GM23338 (cell line): ENCODE data around the gene RHOH. TPM values are rescaled to one million over a fixed set of nuclear protein-coding genes. Genes with fewer than 3 reads are reported as not detected.

ENCODE experiments used
- ATAC-seq: fragments of 200-7000 bp; cut with Tn5 transposase; 3 replicates; pipeline ENCODE4 v1.9.1; 2020
- DNase-seq: peaks from one replicate; pipeline ENCODE4 v3.0.0-alpha.2; 2015; ENCODE audit warnings: low spot score
- H2AFZ ChIP-seq: fragments of 200-600 bp; sonication (generic); 2 replicates; pipeline ENCODE4 v1.8.0; 2016; ENCODE audit warnings: antibody characterized with exemption, mild to moderate bottlenecking, moderate library complexity
- H3F3A ChIP-seq: fragments of 200-600 bp; sonication (generic); replicated peaks from 2 replicates; pipeline ENCODE4 v1.8.0; 2017; ENCODE audit warnings: antibody characterized with exemption, mixed run types, low read depth
- H3K27ac ChIP-seq: fragments of 200-600 bp; sonication (generic); 2 replicates; pipeline ENCODE4 v1.6.1; 2016; ENCODE audit warnings: low read depth
- H3K27me3 ChIP-seq: fragments of 200-600 bp; sonication (generic); 2 replicates; pipeline ENCODE4 v1.8.0; 2016; ENCODE audit warnings: mild to moderate bottlenecking, mixed run types, moderate library complexity; ENCODE audit not compliant: insufficient read depth
- H3K36me3 ChIP-seq: fragments of 200-600 bp; sonication (generic); 2 replicates; pipeline ENCODE4 v1.8.0; 2016; ENCODE audit warnings: mild to moderate bottlenecking; ENCODE audit not compliant: insufficient read depth
- H3K4me1 ChIP-seq: fragments of 200-600 bp; sonication (generic); 2 replicates; pipeline ENCODE4 v1.8.0; 2016; ENCODE audit warnings: mild to moderate bottlenecking, moderate library complexity; ENCODE audit not compliant: insufficient read depth
- H3K4me2 ChIP-seq: fragments of 200-600 bp; sonication (generic); 2 replicates; pipeline ENCODE4 v1.7.1; 2017; ENCODE audit warnings: mixed run types
- H3K4me3 ChIP-seq: fragments of 200-600 bp; sonication (generic); 2 replicates; pipeline ENCODE4 v1.6.1; 2016; ENCODE audit warnings: mixed run types
- H3K79me2 ChIP-seq: fragments of 200-600 bp; sonication (generic); replicated peaks from 2 replicates; pipeline ENCODE4 v1.8.0; 2017; ENCODE audit warnings: mild to moderate bottlenecking; ENCODE audit not compliant: insufficient read depth
- H3K9me2 ChIP-seq: fragments of 200-600 bp; sonication (generic); 2 replicates; pipeline ENCODE4 v1.8.0; 2017; ENCODE audit not compliant: insufficient read depth
- H4K20me1 ChIP-seq: fragments of 200-600 bp; sonication (generic); replicated peaks from 2 replicates; pipeline ENCODE4 v1.8.0; 2017; ENCODE audit warnings: mild to moderate bottlenecking; ENCODE audit not compliant: insufficient read depth
- H3K27ac Mint-ChIP-seq: 2 replicates; pipeline ENCODE4 v1.8.0; 2020; ENCODE audit warnings: inconsistent platforms, mild to moderate bottlenecking, moderate library complexity, mixed read lengths
- H3K27me3 Mint-ChIP-seq: 3 replicates; pipeline ENCODE4 v1.8.0; 2022; ENCODE audit warnings: low read depth, mild to moderate bottlenecking, moderate library complexity, mixed read lengths, inconsistent platforms; ENCODE audit not compliant: insufficient read depth, poor library complexity
- H3K36me3 Mint-ChIP-seq: 3 replicates; pipeline ENCODE4 v1.8.0; 2021; ENCODE audit warnings: low read depth, mild to moderate bottlenecking, inconsistent platforms, moderate library complexity, mixed read lengths
- H3K4me1 Mint-ChIP-seq: 3 replicates; pipeline ENCODE4 v1.8.0; 2020; ENCODE audit warnings: mild to moderate bottlenecking, inconsistent platforms, mixed read lengths
- H3K4me3 Mint-ChIP-seq: 3 replicates; pipeline ENCODE4 v1.8.0; 2021; ENCODE audit warnings: moderate library complexity, mild to moderate bottlenecking, inconsistent platforms, mixed read lengths
- H3K9me3 Mint-ChIP-seq: 3 replicates; pipeline ENCODE4 v1.8.0; 2020; ENCODE audit warnings: moderate library complexity, mild to moderate bottlenecking, inconsistent platforms, mixed read lengths
- CTCF ChIP-seq, 2 experiments: fragments of 200-600 bp in 1 of 2; sonication (generic) in 1 of 2; conservative IDR thresholded peaks; 2 replicates each; pipeline versions ENCODE4 v1.5.1 to v1.6.1; 2016 to 2017; ENCODE audit warnings: antibody characterized with exemption in 2 of 2, low read depth in 2 of 2, mild to moderate bottlenecking in 2 of 2, moderate library complexity in 1 of 2
- EZH2 ChIP-seq: fragments of 200-600 bp; sonication (generic); IDR thresholded peaks from one replicate; pipeline ENCODE4 v1.8.0; 2017; ENCODE audit warnings: antibody characterized with exemption, mild to moderate bottlenecking, low read depth; ENCODE audit not compliant: unreplicated experiment
- EZH2phosphoT487 ChIP-seq: fragments of 200-600 bp; sonication (generic); IDR thresholded peaks from one replicate; pipeline ENCODE4 v1.8.1; 2018; ENCODE audit warnings: antibody characterized with exemption; ENCODE audit not compliant: unreplicated experiment
- JUNB ChIP-seq: IDR thresholded peaks from one replicate; pipeline ENCODE4 v1.6.1; 2016; ENCODE audit warnings: antibody characterized with exemption; ENCODE audit not compliant: unreplicated experiment
- NANOG ChIP-seq: IDR thresholded peaks from 2 replicates; pipeline ENCODE4 v1.6.1; 2016; ENCODE audit warnings: antibody characterized with exemption, borderline replicate concordance
- POLR2AphosphoS5 ChIP-seq: IDR thresholded peaks from 2 replicates; pipeline ENCODE4 v1.6.1; 2016; ENCODE audit warnings: antibody characterized with exemption, low read depth
- REST ChIP-seq: IDR thresholded peaks from one replicate; pipeline ENCODE4 v1.6.1; 2018; ENCODE audit warnings: antibody characterized with exemption; ENCODE audit not compliant: unreplicated experiment
- STAT1 ChIP-seq: IDR thresholded peaks from one replicate; pipeline ENCODE4 v1.6.1; 2016; ENCODE audit warnings: antibody characterized with exemption; ENCODE audit not compliant: unreplicated experiment
- ZNF114 ChIP-seq: fragments of 250-450 bp; sonication (Bioruptor Pico); IDR thresholded peaks from 2 replicates; pipeline ENCODE4 v1.5.0; 2020; ENCODE audit warnings: mild to moderate bottlenecking, moderate library complexity
- ZNF331 ChIP-seq: fragments of 250-450 bp; sonication (Bioruptor Pico); IDR thresholded peaks from 2 replicates; pipeline ENCODE4 v1.5.0; 2020; ENCODE audit warnings: low read depth, mild to moderate bottlenecking, moderate library complexity
- ZNF462 ChIP-seq: fragments of 250-450 bp; sonication (Bioruptor Pico); IDR thresholded peaks from 2 replicates; pipeline ENCODE4 v1.5.0; 2020; ENCODE audit warnings: mild to moderate bottlenecking, moderate library complexity
- polyA plus RNA-seq: library from polyadenylated mRNA; unstranded; fragments of >200 nt; fragmentation: Nextera tagmentation; extraction: Ambion mirVana; gene quantifications from 2 replicates; pipeline ENCODE4 v1.2.1, GENCODE V29; 2016
- total RNA-seq: library from RNA; depleted of rRNA; stranded (reverse); fragments of >200 nt; shearing (Covaris generic); gene quantifications from 2 replicates; pipeline ENCODE4 v1.2.3, GENCODE V29; 2014

RHOH gene
- total and polyA plus RNA-seq, 2 experiments from 2014 or later = 2.2 to 3.7 TPM

- H3K4me2 ChIP-seq = no peak overlapping the region
- no peaks in the 10 kb centered on the region for H3K36me3 ChIP-seq
- no peaks in the 10 kb centered on the region for H4K20me1 ChIP-seq
- no peak overlapping the region for H3K4me3 Mint-ChIP-seq
- H3K79me2 ChIP-seq = no peaks in the 10 kb centered on the region
- H3K4me3 ChIP-seq = no peak overlapping the region
- H3K27ac Mint-ChIP-seq = no peak overlapping the region
- TF ChIP-seq ZNF462 (CRISPR knock-in tag) (no peak), POLR2AphosphoS5 (no peak), REST (no peak), STAT1 (no peak), EZH2phosphoT487 (no peak), ZNF331 (CRISPR knock-in tag) (no peak), CTCF (conservative IDR thresholded peaks at IDR 0.05; ENCODE audit: low read depth in 2 of 2) (no peak), JUNB (no peak), EZH2 (no peak), ZNF114 (no peak), NANOG (no peak)
- H3K36me3 Mint-ChIP-seq = peaks cover 4% of the 10 kb centered on the region; the same call in 2 of the 3 replicates
- DNase-seq (no peak), ATAC-seq (no peak)
- H3F3A ChIP-seq = 0 out of 2 replicates have a peak, but pooled peaks cover 3% of the 10 kb centered on the region
- H3K27me3 Mint-ChIP-seq = peaks cover 5% of the 10 kb centered on the region
- peaks cover 7% of the 10 kb centered on the region; the same call in 2 of the 3 replicates for H3K9me3 Mint-ChIP-seq
- H2AFZ ChIP-seq = no peak overlapping the region
- peaks cover 6% of the 10 kb centered on the region; the same call in 1 of the 2 replicates for H3K4me1 ChIP-seq
- H3K9me2 ChIP-seq = no peaks in the 10 kb centered on the region
- H3K27ac ChIP-seq = no peak overlapping the region
- H3K4me1 Mint-ChIP-seq = peaks cover 4% of the 10 kb centered on the region; the same call in 2 of the 3 replicates
- H3K27me3 ChIP-seq = no peaks in the 10 kb centered on the region
Measured at GRCh38 chr4:40170588-40170987, 26.2 kb upstream of the RHOH start.
